ENCODE measurements around the gene MBD3L2B.

DNA sequence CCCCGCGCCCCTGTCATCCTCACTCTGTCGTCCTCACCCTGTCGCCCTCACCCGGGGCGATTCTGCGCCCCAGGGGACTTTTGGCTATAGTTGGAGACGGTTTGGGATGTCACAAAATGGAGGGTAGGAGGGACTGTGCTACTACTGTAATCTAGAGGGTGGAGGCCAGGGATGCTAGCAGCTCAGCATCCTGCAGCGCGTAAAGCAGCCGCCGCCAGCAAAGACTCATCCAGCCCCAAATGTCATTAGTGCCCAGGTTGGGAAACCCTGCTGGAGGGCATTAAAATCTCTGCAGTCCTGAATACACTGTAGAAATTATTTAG lies 48.6 kb upstream of the MBD3L2B start:
- TF ChIP-seq, protein P1, sequence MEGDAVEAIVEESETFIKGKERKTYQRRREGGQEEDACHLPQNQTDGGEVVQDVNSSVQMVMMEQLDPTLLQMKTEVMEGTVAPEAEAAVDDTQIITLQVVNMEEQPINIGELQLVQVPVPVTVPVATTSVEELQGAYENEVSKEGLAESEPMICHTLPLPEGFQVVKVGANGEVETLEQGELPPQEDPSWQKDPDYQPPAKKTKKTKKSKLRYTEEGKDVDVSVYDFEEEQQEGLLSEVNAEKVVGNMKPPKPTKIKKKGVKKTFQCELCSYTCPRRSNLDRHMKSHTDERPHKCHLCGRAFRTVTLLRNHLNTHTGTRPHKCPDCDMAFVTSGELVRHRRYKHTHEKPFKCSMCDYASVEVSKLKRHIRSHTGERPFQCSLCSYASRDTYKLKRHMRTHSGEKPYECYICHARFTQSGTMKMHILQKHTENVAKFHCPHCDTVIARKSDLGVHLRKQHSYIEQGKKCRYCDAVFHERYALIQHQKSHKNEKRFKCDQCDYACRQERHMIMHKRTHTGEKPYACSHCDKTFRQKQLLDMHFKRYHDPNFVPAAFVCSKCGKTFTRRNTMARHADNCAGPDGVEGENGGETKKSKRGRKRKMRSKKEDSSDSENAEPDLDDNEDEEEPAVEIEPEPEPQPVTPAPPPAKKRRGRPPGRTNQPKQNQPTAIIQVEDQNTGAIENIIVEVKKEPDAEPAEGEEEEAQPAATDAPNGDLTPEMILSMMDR (conservative IDR thresholded peaks at IDR 0.05; ENCODE audit: low read depth in 2 of 2), result no peak
- TF ChIP-seq CREB1 (CRISPR knock-in tag; IDR thresholded peaks at IDR 0.05; ENCODE audit: low read depth), result no peak
- TF ChIP-seq, protein P2, sequence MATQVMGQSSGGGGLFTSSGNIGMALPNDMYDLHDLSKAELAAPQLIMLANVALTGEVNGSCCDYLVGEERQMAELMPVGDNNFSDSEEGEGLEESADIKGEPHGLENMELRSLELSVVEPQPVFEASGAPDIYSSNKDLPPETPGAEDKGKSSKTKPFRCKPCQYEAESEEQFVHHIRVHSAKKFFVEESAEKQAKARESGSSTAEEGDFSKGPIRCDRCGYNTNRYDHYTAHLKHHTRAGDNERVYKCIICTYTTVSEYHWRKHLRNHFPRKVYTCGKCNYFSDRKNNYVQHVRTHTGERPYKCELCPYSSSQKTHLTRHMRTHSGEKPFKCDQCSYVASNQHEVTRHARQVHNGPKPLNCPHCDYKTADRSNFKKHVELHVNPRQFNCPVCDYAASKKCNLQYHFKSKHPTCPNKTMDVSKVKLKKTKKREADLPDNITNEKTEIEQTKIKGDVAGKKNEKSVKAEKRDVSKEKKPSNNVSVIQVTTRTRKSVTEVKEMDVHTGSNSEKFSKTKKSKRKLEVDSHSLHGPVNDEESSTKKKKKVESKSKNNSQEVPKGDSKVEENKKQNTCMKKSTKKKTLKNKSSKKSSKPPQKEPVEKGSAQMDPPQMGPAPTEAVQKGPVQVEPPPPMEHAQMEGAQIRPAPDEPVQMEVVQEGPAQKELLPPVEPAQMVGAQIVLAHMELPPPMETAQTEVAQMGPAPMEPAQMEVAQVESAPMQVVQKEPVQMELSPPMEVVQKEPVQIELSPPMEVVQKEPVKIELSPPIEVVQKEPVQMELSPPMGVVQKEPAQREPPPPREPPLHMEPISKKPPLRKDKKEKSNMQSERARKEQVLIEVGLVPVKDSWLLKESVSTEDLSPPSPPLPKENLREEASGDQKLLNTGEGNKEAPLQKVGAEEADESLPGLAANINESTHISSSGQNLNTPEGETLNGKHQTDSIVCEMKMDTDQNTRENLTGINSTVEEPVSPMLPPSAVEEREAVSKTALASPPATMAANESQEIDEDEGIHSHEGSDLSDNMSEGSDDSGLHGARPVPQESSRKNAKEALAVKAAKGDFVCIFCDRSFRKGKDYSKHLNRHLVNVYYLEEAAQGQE (IDR thresholded peaks at IDR 0.05; ENCODE audit: unreplicated experiment), result no peak
- TF ChIP-seq EZH2phosphoT487 (IDR thresholded peaks at IDR 0.05; ENCODE audit: unreplicated experiment), result no peak
- no peak for TF ChIP-seq POLR2AphosphoS5 (IDR thresholded peaks at IDR 0.05; ENCODE audit: low read depth)
- TF ChIP-seq, protein P3, sequence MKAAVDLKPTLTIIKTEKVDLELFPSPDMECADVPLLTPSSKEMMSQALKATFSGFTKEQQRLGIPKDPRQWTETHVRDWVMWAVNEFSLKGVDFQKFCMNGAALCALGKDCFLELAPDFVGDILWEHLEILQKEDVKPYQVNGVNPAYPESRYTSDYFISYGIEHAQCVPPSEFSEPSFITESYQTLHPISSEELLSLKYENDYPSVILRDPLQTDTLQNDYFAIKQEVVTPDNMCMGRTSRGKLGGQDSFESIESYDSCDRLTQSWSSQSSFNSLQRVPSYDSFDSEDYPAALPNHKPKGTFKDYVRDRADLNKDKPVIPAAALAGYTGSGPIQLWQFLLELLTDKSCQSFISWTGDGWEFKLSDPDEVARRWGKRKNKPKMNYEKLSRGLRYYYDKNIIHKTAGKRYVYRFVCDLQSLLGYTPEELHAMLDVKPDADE (IDR thresholded peaks at IDR 0.05), result no peak
